Erythroblast (primary cell): ENCODE data around the gene HLCS.

Experiments
- GATA1 ChIP-seq: IDR thresholded peaks from 2 replicates; pipeline ENCODE4 v1.6.1; 2011; ENCODE audit warnings: low read depth, mild to moderate bottlenecking, control low read depth, low read length, moderate library complexity
- POLR2A ChIP-seq: IDR thresholded peaks from 2 replicates; pipeline ENCODE4 v1.6.1; 2011; ENCODE audit warnings: mild to moderate bottlenecking, low read length

GRCh38 chr21:36887963-36888362 is 78.5 kb downstream of the HLCS start:
- TF ChIP-seq POLR2A = no peak
- no peak for TF ChIP-seq GATA1
